ENCODE data around the gene NPNT. TPM values are rescaled to one million over a fixed set of nuclear protein-coding genes. Genes with fewer than 3 reads are reported as not detected.

The NPNT gene
- total RNA-seq, 1 experiment from 2014 or later: 0.20 TPM

- Histone ChIP-seq H3K27ac (no peak overlapping the region), H2AFZ (no peak overlapping the region), H3K27me3 (ENCODE audit: insufficient read depth, low read depth) (no peaks in the 10 kb centered on the region), H4K20me1 (ENCODE audit: insufficient read depth) (no peaks in the 10 kb centered on the region), H3F3A (ENCODE audit: insufficient read depth, low read depth) (no peaks in the 10 kb centered on the region), H3K4me3 (no peak overlapping the region), H3K9me2 (ENCODE audit: insufficient read depth) (no peaks in the 10 kb centered on the region), H3K9me3 (ENCODE audit: insufficient read depth, low read depth) (no peaks in the 10 kb centered on the region), H3K4me1 (replicated peaks; ENCODE audit: insufficient read depth) (no peaks in the 10 kb centered on the region), H3K4me2 (no peak overlapping the region), H3K79me2 (ENCODE audit: low read depth) (no peaks in the 10 kb centered on the region), H3K36me3 (ENCODE audit: low read depth) (no peaks in the 10 kb centered on the region)
- ChIA-PET POLR2A (ENCODE audit: unreplicated experiment) (no interaction called here), CTCF (no interaction called here)
- BruUV-seq (replicated peaks): no TSS peak
- no peak for TF ChIP-seq EZH2 (IDR thresholded peaks at IDR 0.05; ENCODE audit: low read depth)
- no peak for TF ChIP-seq CTCF (conservative IDR thresholded peaks at IDR 0.05)
- intact Hi-C loops (cut with micrococcal nuclease; ENCODE audit: unreplicated experiment): no loop called here
- no peak for DNase-seq
These were observed 124.5 kb downstream of the NPNT start for GRCh38 chr4:106019771-106020170.

Other genes starting within 250 kb of the NPNT start
- gene INTS12, start 186.8 kb upstream of the NPNT start, total RNA-seq (2021): 8.4 and 10.3 TPM in 2 replicates
- 9.7 and 11.4 TPM in 2 replicates for gene GSTCD, start 186.7 kb upstream of the NPNT start, total RNA-seq (2021)